Mucosa of rectum (tissue), 2 donors: ENCODE data around the gene ATF7.
A peak's percentile ranks its signal among the peaks of the same experiment; 100 is the strongest.

Experiments
- H3K27ac ChIP-seq, 2 donors: one replicate each; pipeline ENCODE4 v1.7.0; 2013; ENCODE audit warnings: inconsistent platforms in 2 of 2, low read depth in 2 of 2, low read length in 2 of 2
- H3K27me3 ChIP-seq, 2 donors: one replicate each; pipeline ENCODE4 v1.7.0; 2013; ENCODE audit warnings: low read length in 2 of 2; ENCODE audit not compliant: control insufficient read depth in 2 of 2, insufficient read depth in 2 of 2
- H3K36me3 ChIP-seq, 2 donors: one replicate each; pipeline ENCODE4 v1.7.0; 2013; ENCODE audit warnings: low read length in 2 of 2; ENCODE audit not compliant: control insufficient read depth in 2 of 2, insufficient read depth in 2 of 2
- H3K4me1 ChIP-seq, 2 donors: one replicate each; pipeline ENCODE4 v1.7.0; 2013; ENCODE audit warnings: low read length in 2 of 2, mild to moderate bottlenecking in 1 of 2; ENCODE audit not compliant: control insufficient read depth in 2 of 2, insufficient read depth in 2 of 2
- H3K4me3 ChIP-seq, 2 donors: one replicate each; pipeline ENCODE4 v1.7.0; 2013; ENCODE audit warnings: low read length in 2 of 2
- H3K9ac ChIP-seq, 2 donors: one replicate each; pipeline ENCODE4 v1.7.0; 2013; ENCODE audit warnings: low read length in 2 of 2, low read depth in 1 of 2, mild to moderate bottlenecking in 1 of 2
- H3K9me3 ChIP-seq, 2 donors: one replicate each; pipeline ENCODE4 v1.7.0; 2013; ENCODE audit warnings: low read length in 2 of 2; ENCODE audit not compliant: control insufficient read depth in 2 of 2
- donor health status: healthy.
- donor health status: Normal muscosa, but diverticular disease.

ATF7 gene

DNA sequence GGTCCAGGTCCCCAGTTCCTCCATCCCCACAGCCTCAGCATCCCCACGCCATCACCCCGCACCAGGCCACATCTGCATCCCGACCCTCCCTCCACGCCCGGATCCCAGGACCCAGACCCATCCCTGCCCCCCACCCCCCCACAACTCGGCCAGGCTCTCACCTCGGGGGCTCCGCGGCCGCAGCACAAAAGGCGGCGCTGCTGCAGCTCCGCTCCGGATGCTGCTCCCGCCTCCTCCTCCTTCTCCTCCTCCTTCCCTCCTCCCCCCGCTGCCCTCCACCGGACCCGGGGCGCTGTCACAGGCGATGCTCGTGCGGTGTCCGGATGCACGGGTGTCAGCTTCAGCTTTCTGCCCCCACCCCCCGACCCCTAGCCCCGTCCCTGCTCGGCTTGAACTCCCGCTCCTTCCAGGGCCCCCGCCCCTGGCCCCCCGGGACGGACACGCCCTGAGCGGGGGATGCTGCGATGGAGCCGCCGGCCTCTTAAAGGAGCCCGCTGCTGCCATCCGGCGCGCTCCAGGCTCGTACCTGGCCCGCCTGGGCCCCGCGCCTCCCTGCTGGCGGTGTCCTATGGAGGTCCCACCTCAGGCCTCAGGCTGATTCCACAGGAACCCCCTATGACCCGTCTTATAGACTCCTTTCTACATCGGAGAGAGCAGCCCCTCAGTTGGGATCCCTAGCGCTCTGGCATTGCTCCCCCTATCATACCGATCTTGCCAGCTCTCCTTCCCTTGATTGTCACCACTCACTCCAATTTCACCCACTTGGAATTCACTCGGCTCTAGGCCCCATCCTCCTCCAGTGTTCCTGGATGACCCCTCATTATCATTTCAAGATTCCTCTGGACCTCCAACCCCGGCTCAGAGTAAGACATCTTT is 126.7 kb downstream of the ATF7 start, which contains the start of gene MAP3K12:
TSS of gene MAP3K12 (minus strand) at position 193 of the 876 bp plus-strand sequence. CDS start 12,067 bp downstream, outside the sequence.
- H3K4me1 ChIP-seq: peaks cover 26 to 34% of the 10 kb centered on the region in 2 donors
- peak within 1 kb of the TSS; percentile 97 to 98 for H3K27ac ChIP-seq
- peaks cover 0 to 6% of the 10 kb centered on the region in 2 donors for H3K36me3 ChIP-seq
- no peaks in the 10 kb centered on the region for H3K27me3 ChIP-seq
- H3K9me3 ChIP-seq: no peaks in the 10 kb centered on the region
- peak within 1 kb of the TSS; percentile 91 to 94 for H3K4me3 ChIP-seq
- peak within 1 kb of the TSS; percentile 95 to 99 for H3K9ac ChIP-seq

DNA sequence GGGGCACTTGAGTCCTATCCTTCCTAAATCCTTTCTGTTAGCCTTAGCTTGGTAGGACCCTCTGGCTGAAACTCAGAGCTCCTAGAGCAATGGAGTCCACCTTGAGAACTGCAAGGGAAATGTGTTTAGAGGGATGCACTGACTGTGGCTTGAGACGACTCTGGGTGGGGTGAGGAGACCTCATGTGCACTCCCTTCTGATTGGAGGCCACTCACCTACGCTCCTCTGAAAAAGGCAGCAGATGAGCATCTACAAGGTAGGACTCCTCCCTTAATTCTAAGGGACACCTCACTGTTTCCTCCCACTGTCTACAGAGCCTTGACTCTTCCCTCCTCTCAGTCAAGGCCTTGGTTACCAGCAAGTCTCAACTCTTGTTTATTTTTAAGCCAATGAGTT is 127.9 kb downstream of the ATF7 start:
- H3K9me3 ChIP-seq: no peaks in the 10 kb centered on the region
- no peak overlapping the region for H3K9ac ChIP-seq
- H3K36me3 ChIP-seq: no peaks in the 10 kb centered on the region
- peak overlapping the region in 1 of 2 donors; percentile 41 for H3K4me3 ChIP-seq
- peak overlapping the region in 1 of 2 donors; percentile 97 for H3K27ac ChIP-seq
- peaks cover 37 to 42% of the 10 kb centered on the region in 2 donors for H3K4me1 ChIP-seq
- H3K27me3 ChIP-seq: no peaks in the 10 kb centered on the region

DNA sequence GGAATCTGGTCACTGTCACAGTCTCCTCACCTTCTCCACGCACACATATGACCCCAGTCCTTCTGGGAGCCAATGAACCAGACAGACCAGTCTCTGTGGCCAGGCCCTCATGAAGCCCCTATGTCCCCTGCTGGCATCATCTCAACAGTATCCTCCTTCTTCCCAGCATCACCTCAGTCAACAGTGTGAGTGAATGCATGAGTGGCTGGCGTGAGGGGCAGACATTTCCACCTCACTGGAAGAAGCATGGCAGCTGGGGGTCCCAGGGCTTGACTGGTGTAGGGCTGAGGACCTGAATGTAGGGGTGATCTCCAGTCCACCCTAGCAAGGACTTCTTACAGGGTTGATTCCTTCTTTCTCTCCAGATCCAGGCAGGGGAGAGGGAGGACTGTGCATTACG is 128.7 kb downstream of the ATF7 start:
- Histone ChIP-seq H3K4me1 (peaks cover 38 to 46% of the 10 kb centered on the region in 2 donors), H3K27ac (no peak overlapping the region), H3K27me3 (no peaks in the 10 kb centered on the region), H3K36me3 (no peaks in the 10 kb centered on the region), H3K4me3 (no peak overlapping the region), H3K9me3 (no peaks in the 10 kb centered on the region), H3K9ac (no peak overlapping the region)

DNA sequence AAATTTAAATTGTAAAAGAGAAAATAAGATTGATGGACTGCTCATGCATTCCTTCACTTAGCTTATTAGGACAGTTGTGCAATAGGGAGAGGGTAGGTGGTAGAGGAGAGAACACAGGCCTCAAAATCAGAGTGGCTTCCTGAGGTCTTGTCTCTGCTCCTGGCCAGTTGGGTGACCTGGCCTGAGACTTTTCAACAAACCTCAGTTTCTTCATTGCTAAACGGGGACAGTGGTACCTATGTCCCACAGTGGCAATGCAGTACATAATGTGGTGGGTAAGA is 129.5 kb downstream of the ATF7 start:
- H3K4me3 ChIP-seq: no peak overlapping the region

DNA sequence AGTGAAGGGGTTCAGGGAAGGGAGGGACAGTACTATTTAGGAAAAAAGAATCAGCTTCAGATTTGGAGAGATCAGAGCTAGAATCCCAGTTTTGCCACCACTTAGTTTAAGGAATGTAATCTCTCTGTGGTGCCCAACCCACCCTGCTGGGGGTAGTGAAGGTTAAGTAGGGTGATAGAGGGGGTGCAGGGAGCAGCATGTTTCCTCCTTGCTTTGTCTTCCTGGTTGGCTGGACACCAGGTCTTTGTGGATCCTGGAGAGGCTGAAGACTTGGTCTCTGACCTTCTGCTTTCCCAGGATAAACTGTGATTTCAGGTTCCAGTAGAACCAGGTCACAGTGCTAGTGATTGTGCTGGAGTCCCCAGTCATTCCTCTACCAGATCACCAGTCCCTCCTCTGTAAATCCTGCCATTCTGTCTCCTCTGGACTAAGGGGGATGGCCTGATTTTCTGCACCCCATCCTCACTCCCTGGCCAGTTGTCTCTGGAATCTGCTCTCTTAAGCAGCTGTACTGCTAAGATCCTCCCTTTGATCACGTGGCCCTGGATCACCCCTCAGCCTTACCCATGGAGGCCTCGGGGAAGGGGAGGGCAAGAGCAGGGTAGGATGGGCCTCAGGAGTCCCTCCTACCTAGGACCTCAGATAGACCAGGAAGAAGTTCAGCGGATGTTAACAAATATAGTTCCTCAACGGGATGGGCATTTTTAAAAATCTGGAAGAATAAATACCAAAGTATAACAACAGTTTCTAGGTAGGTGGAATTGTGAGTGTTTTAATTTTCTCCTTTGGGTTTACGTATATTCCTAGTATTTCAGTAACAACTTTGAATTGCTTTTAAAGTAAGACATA is 130.1 kb downstream of the ATF7 start:
- Histone ChIP-seq H3K36me3 (no peaks in the 10 kb centered on the region), H3K9ac (no peak overlapping the region), H3K27ac (peak overlapping the region; percentile 60 to 62), H3K4me1 (peaks cover 31 to 37% of the 10 kb centered on the region in 2 donors), H3K4me3 (no peak overlapping the region), H3K27me3 (no peaks in the 10 kb centered on the region), H3K9me3 (no peaks in the 10 kb centered on the region)

More for the DNA sequence above, 129.5 kb downstream of the ATF7 start:
- Histone ChIP-seq H3K36me3 (no peaks in the 10 kb centered on the region), H3K9me3 (no peaks in the 10 kb centered on the region), H3K9ac (no peak overlapping the region), H3K4me1 (peaks cover 34 to 41% of the 10 kb centered on the region in 2 donors), H3K27ac (no peak overlapping the region), H3K27me3 (no peaks in the 10 kb centered on the region)

DNA sequence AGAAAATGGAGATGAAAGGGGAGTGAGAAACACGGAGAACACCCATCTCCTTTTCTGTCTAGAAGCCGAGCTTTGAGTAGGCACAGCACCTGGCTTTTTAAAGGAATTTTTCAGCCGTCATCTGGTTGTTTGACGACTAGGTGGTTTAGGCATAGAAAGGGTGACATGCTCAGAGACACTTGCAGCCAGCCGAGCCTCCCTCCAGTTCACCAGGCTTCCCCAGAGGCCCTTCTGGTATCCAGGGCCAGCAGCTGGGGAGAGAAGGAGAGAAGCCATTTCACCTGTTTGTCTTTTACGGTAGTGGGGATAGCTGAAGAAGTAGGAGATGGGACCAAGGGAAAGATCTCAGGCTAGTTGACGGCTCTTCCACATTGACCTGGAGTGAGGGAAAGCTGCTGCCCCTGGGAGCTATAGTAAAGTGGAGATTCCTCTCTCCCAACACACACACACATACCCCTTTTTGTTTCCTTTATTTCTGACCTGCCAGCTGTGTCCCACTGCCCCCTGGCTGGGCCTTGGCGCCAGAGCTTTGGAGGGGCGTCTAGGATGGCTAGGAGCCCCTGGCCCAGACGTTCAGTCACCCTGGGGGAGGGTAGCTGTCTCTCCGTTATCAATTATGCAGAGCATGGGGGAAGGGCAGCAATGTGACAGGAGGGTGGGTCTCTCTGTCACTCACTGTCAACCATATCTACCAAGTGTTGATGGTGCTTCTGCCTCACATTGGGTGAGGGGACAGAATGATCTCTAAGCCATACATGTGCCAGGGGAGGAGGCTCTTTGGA is 132.4 kb downstream of the ATF7 start:
- Histone ChIP-seq H3K9me3 (no peaks in the 10 kb centered on the region), H3K9ac (peak overlapping the region; percentile 75 to 78), H3K27me3 (no peaks in the 10 kb centered on the region), H3K27ac (peak overlapping the region; percentile 84 to 88), H3K36me3 (no peaks in the 10 kb centered on the region), H3K4me3 (peak overlapping the region; percentile 85 to 91), H3K4me1 (peaks cover 27% of the 10 kb centered on the region in 2 donors)

DNA sequence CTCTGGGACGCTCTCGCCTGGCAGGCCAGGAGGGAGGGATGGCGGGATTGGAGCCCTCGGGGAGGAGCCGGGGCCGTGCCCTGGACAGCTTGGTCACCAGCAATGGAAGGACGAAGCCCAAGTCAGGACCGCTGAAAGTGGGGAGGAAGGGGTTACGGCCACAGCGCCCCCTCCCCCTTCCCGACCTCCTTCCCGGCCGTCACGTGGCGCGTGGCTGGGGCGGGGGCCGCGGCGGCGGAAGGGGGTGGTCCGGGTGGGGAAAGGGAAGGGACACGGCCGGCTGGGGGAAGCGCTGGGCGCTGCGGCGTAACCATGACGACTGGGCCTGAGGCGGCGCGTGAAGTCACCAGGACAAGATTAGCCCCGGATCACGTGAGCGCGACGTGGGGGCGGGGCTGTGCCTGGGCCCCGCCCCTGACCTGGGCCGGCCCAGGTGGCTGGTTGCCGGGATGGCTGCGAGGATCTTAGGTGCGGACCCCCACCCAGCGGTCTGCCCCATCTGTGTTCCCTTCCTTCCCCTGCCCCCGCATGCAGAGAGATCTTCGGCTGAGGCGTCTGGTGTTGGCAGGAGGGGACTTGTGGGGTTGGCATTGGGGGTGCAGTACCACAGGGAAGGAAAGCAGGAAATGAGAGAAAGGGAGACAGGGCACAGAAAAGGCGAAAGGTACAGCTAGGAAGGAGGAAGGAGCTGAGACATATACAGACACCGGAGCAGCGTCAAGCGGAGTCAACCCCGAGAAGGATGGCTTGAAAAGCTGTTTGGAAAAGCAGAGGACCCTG is 133.2 kb downstream of the ATF7 start:
- Histone ChIP-seq H3K4me1 (peaks cover 22 to 24% of the 10 kb centered on the region in 2 donors), H3K9ac (peak overlapping the region; percentile 75 to 78), H3K4me3 (peak overlapping the region; percentile 85 to 91), H3K27me3 (no peaks in the 10 kb centered on the region), H3K36me3 (no peaks in the 10 kb centered on the region), H3K9me3 (no peaks in the 10 kb centered on the region), H3K27ac (peak overlapping the region; percentile 84 to 88)

DNA sequence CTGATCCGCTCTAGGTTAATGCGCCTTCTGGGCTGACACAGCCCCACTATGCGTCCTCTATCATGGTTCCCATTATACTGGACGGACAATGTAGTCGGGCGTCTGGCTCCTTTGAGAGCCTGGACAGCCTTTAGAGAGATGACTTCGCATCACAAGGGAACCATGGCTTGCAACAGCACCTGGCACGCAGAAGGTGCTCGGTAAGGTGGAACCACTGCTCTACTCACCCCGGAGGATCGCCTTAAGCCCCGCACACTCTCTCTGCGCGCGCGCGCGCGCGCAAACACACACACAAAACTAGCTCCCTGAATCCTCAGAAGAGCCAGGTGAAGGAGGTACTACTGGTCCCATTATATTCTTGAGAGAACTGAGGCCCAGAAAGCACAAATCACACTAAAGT is 134.0 kb downstream of the ATF7 start:
- H3K4me3 ChIP-seq: peak overlapping the region; percentile 85 to 91
- H3K4me1 ChIP-seq: peaks cover 22 to 24% of the 10 kb centered on the region in 2 donors
- H3K9ac ChIP-seq: peak overlapping the region in 1 of 2 donors; percentile 10
- no peaks in the 10 kb centered on the region for H3K9me3 ChIP-seq
- H3K36me3 ChIP-seq: no peaks in the 10 kb centered on the region
- H3K27me3 ChIP-seq: no peaks in the 10 kb centered on the region
- peak overlapping the region in 1 of 2 donors; percentile 88 for H3K27ac ChIP-seq

DNA sequence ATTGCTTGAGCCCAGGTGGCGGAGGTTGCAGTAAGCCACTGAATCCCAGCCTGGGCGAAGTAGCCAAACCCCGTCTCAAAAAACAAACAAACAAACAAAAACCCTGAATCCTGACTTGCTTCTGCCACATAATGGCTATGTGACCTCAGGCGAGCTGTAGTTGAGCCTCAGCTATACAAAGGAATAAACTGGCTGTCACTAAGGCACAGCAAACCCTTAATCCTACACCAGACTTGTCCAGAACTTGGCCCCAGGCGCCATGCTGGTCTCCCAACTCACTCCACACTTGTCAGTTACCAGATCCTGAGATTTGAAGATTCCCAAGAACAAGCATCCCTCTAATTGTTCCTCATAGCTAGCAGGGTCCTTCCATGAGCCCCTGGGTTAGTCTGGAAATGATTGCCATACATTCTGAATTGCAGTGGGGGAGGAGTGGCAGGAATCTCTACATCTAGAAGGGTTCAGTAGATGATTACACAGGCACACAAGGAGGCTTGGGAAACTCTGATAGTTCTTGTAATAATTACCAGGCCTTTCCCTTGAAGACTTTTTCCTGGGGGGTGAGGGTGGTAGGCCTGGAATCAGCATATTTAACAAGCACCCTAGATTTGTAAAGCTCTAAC is 136.8 kb downstream of the ATF7 start:
- Histone ChIP-seq H3K9ac (no peak overlapping the region), H3K4me3 (no peak overlapping the region), H3K36me3 (peaks cover 13 to 15% of the 10 kb centered on the region in 2 donors), H3K27me3 (no peaks in the 10 kb centered on the region), H3K27ac (no peak overlapping the region), H3K9me3 (no peaks in the 10 kb centered on the region), H3K4me1 (peaks cover 12 to 14% of the 10 kb centered on the region in 2 donors)
